Transverse colon (tissue), 4 donors: ENCODE results near the gene STT3A. TPM values are rescaled to one million over a fixed set of nuclear protein-coding genes. Genes with fewer than 3 reads are reported as not detected.

ENCODE experiments used
- DNase-seq: peaks from one replicate; pipeline ENCODE4 v3.0.0-alpha.2; 2019
- H3K27ac ChIP-seq, 4 donors: fragments of 200-600 bp; sonication (generic); 2 replicates each; pipeline ENCODE4 v1.5.1; 2016 to 2018; ENCODE audit warnings: inconsistent platforms in 4 of 4
- H3K27me3 ChIP-seq: fragments of 200-600 bp; sonication (generic); 2 replicates; pipeline ENCODE4 v1.5.1; 2017; ENCODE audit warnings: inconsistent platforms
- H3K36me3 ChIP-seq, 4 donors: fragments of 200-600 bp; sonication (generic); 2 replicates each; pipeline ENCODE4 v1.5.1; 2017 to 2019; ENCODE audit warnings: inconsistent platforms in 4 of 4
- H3K4me1 ChIP-seq, 4 donors: fragments of 200-600 bp; sonication (generic); 2 replicates each; pipeline ENCODE4 v1.5.1; 2017 to 2020; ENCODE audit warnings: inconsistent platforms in 4 of 4
- H3K4me3 ChIP-seq, 4 donors: fragments of 200-600 bp; sonication (generic); 1 replicate in 1 of 4; 2 replicates in 3 of 4; pipeline versions ENCODE4 v1.5.1 to v1.6.1; 2017 to 2019; ENCODE audit warnings: inconsistent platforms in 4 of 4
- H3K9me3 ChIP-seq, 2 donors: fragments of 200-600 bp; sonication (generic); 2 replicates each; pipeline ENCODE4 v1.5.1; 2017 to 2019; ENCODE audit warnings: inconsistent platforms in 2 of 2
- EP300 ChIP-seq: sonication (generic); formaldehyde crosslinking; IDR thresholded peaks from one replicate; pipeline ENCODE4 v1.6.1; 2017; ENCODE audit warnings: antibody characterized with exemption, low read depth
- POLR2A ChIP-seq: fragments of 450-650 bp; IDR thresholded peaks from one replicate; pipeline ENCODE4 v1.6.1; 2016; ENCODE audit warnings: antibody characterized with exemption, mild to moderate bottlenecking, moderate library complexity
- POLR2AphosphoS5 ChIP-seq, 3 donors: sonication (generic); formaldehyde crosslinking; IDR thresholded peaks; one replicate each; pipeline ENCODE4 v1.6.1; 2016; ENCODE audit warnings: antibody characterized with exemption in 3 of 3
- WGBS, 2 donors: methylation state at CpG; one replicate each; pipeline ENCODE4 v1.1.5; 2018; ENCODE audit warnings: low coverage in 1 of 2; 5-methylcytosine and 5-hydroxymethylcytosine counted together
- in situ Hi-C, 4 donors: fragments of 200-750 bp; cut with MboI; loops; one replicate each; pipeline versions ENCODE4 v1.15.0 to v1.15.1; 2017; ENCODE audit warnings: low sequenced_read_pairs in 3 of 4, low pct_ligation_motif_present in 1 of 4, low pct_unique_long_range_greater_than_20kb in 1 of 4
- intact Hi-C: fragments of 100-400 bp; cut with DNase I; formaldehyde crosslinking; loops from one replicate; pipeline ENCODE4 v1.15.1; 2023; ENCODE audit warnings: low total_unique reads
- small RNA-seq, 4 donors: library from RNA; depleted of rRNA; stranded (forward); fragments of <200 nt; gene quantifications; one replicate each; pipeline ENCODE3, GENCODE V24; 2016
- total RNA-seq, 4 donors: library from RNA; depleted of rRNA; stranded (reverse); fragments of >200 nt; gene quantifications; one replicate each; pipeline ENCODE4 v1.1.0, GENCODE V29; 2016
- TF ChIP-seq, protein P1 (sequence below), 5 experiments: fragments of 200-600 bp in 3 of 5; fragments of 450-650 bp in 2 of 5; sonication (generic) in 3 of 5; IDR thresholded peaks; 1 replicate in 2 of 5; 2 replicates in 3 of 5; pipeline ENCODE4 v1.5.1; 2016 to 2017; ENCODE audit warnings: antibody characterized with exemption in 5 of 5, inconsistent platforms in 3 of 5, mild to moderate bottlenecking in 2 of 5, moderate library complexity in 1 of 5

STT3A gene
- total RNA-seq, 4 donors from 2014 or later, result 21.7 to 73.2 (median 64.3) TPM

DNA sequence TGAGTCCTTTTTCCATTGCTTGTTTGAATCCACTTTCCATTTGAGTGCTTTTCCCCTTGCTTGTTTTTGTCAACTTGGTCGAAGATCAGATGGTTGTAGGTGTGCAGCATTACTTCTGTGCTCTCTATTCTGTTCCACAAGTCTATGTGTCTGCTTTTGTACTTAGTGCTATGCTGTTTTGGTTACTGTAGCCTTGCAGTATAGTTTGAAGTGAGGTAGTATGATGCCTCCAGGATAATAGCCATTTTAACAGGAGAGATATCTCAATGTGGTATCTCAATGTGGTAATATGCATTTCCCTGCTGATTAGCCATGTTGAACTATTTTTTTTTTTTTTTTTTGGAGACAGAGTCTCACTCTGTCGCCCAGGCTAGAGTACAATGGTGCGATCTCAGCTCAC lies 71.3 kb downstream of the STT3A start:
- Histone ChIP-seq H3K9me3 (peaks cover 0 to 6% of the 10 kb centered on the region in 2 donors), H3K4me1 (no peaks in the 10 kb centered on the region), H3K36me3 (no peaks in the 10 kb centered on the region), H3K27ac (no peak overlapping the region), H3K4me3 (no peak overlapping the region), H3K27me3 (no peaks in the 10 kb centered on the region)
- intact Hi-C loops (no loop called here), in situ Hi-C loops (no loop called here)
- TF ChIP-seq POLR2AphosphoS5 (IDR thresholded peaks at IDR 0.05), result no peak
- no peak for TF ChIP-seq EP300
- TF ChIP-seq, protein P1, sequence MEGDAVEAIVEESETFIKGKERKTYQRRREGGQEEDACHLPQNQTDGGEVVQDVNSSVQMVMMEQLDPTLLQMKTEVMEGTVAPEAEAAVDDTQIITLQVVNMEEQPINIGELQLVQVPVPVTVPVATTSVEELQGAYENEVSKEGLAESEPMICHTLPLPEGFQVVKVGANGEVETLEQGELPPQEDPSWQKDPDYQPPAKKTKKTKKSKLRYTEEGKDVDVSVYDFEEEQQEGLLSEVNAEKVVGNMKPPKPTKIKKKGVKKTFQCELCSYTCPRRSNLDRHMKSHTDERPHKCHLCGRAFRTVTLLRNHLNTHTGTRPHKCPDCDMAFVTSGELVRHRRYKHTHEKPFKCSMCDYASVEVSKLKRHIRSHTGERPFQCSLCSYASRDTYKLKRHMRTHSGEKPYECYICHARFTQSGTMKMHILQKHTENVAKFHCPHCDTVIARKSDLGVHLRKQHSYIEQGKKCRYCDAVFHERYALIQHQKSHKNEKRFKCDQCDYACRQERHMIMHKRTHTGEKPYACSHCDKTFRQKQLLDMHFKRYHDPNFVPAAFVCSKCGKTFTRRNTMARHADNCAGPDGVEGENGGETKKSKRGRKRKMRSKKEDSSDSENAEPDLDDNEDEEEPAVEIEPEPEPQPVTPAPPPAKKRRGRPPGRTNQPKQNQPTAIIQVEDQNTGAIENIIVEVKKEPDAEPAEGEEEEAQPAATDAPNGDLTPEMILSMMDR (IDR thresholded peaks at IDR 0.05), result no peak
- no peak for TF ChIP-seq POLR2A
- DNase-seq, result no peak
- 83 to 93% methylated on average over 1 to 3 of the region's 3 CpGs for WGBS, 2 donors

DNA sequence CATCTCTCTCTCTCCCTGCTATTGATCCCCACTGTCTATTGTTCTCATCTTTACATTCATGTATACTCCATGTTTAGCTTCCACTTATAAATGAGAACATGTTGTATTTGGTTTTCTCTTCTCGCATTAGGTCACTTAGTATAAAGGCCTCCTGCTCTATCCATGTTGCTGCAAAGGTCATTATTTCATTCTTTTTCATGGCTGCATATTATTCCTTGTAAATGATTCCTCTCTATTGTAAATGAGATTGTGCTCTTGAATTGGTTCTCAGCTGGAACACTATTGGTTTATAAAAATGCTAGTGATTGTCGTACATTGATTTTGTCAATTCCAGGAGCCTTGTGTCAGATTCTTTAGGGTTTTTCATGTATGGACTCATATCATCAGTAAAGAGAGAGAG lies 74.5 kb downstream of the STT3A start:
- Histone ChIP-seq H3K27ac (no peak overlapping the region), H3K4me3 (no peak overlapping the region), H3K36me3 (no peaks in the 10 kb centered on the region), H3K9me3 (peaks cover 0 to 6% of the 10 kb centered on the region in 2 donors), H3K4me1 (no peaks in the 10 kb centered on the region), H3K27me3 (no peaks in the 10 kb centered on the region)
- no peak for DNase-seq
- TF ChIP-seq EP300 (no peak), POLR2AphosphoS5 (IDR thresholded peaks at IDR 0.05) (no peak), POLR2A (no peak)
- TF ChIP-seq, protein P1 (IDR thresholded peaks at IDR 0.05), result no peak
- WGBS, 2 donors, result 97 to 99% methylated on average over 2 of the region's 2 CpGs
- intact Hi-C loops, result no loop called here
- in situ Hi-C loops, result no loop called here

DNA sequence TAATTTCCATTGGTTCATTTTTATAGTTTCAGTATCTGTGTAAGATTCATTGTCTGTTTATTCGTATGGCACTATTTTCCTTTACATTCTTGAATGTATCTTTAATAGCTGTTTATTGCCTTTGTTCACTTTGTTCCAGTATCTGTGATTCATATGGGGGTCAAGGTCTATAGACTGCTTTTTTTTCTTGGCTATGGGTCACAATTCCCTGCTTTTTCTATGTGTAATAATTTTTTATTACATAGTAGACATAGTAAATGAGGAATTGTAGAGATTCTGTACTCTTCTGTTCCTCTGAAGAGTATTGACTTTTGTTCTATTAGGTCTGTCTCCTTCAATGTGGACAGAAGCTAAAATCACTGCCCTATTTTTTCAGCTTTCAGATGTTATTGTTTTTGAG lies 77.5 kb downstream of the STT3A start:
- H3K4me1 ChIP-seq, result no peaks in the 10 kb centered on the region
- intact Hi-C loops, result no loop called here
- H3K4me3 ChIP-seq, result no peak overlapping the region
- H3K27ac ChIP-seq, result no peak overlapping the region
- no peaks in the 10 kb centered on the region for H3K9me3 ChIP-seq
- in situ Hi-C loops, result no loop called here
- 40 to 59% methylated on average over 1 of the region's 1 CpG for WGBS, 2 donors
- H3K27me3 ChIP-seq, result no peaks in the 10 kb centered on the region
- H3K36me3 ChIP-seq, result no peaks in the 10 kb centered on the region
- no peak for DNase-seq
- TF ChIP-seq POLR2AphosphoS5 (IDR thresholded peaks at IDR 0.05), result no peak
- no peak for TF ChIP-seq POLR2A
- TF ChIP-seq, protein P1 (IDR thresholded peaks at IDR 0.05), result no peak
- TF ChIP-seq EP300, result no peak

DNA sequence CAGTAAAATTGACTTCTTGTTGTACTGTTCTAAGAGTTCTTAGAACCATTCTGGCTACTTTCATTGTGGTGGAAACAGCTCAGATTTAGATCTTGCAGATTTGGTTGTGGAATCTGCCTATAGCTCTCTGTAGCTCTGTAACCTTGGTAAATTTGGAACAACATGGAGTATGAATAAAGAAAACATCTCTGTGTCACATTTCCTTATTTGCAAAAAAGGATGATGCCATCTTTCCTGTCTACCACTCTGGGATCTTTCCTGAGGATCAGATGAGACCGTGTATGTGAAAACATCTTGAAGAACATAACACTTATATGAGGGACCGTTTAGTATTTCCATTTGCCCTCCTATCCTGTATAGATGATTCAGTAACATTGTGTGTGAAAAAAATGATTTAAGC lies 78.9 kb downstream of the STT3A start:
- Histone ChIP-seq H3K9me3 (no peaks in the 10 kb centered on the region), H3K27me3 (no peaks in the 10 kb centered on the region), H3K27ac (no peak overlapping the region), H3K4me1 (no peaks in the 10 kb centered on the region), H3K4me3 (no peak overlapping the region), H3K36me3 (no peaks in the 10 kb centered on the region)
- intact Hi-C loops (no loop called here), in situ Hi-C loops (no loop called here)
- TF ChIP-seq POLR2AphosphoS5 (IDR thresholded peaks at IDR 0.05) (no peak), EP300 (no peak), POLR2A (no peak)
- TF ChIP-seq, protein P1 (IDR thresholded peaks at IDR 0.05), result no peak
- 89 to 91% methylated on average over 2 of the region's 2 CpGs for WGBS, 2 donors
- DNase-seq, result no peak

Small RNA genes lying within 50 kb of the gene (small RNA-seq; reads per million reads assigned to genes)
- 0 reads per million in 4 donors for gene RNU2-35P
- 0 reads per million in 4 donors for gene RNU6-1156P

Other genes starting within 250 kb of the STT3A start
- gene FEZ1, start 96.6 kb upstream of the STT3A start, total RNA-seq, result 10 to 100 TPM in 2 of 4 donors, 1 to 10 TPM in 2; 5.2 to 12.2 (median 10.1) TPM
- 100 to 1,000 TPM in 1 of 4 donors, 10 to 100 TPM in 3; 53.9 to 107 (median 80.4) TPM for gene EI24, start 23.4 kb upstream of the STT3A start, total RNA-seq
- gene CHEK1, start 32.3 kb downstream of the STT3A start, total RNA-seq, result 100 to 1,000 TPM in 1 of 4 donors, 1 to 10 TPM in 2, under 1 TPM in 1; 0.37 to 194 (median 4.3) TPM
- not detected for gene ACRV1, start 88.0 kb downstream of the STT3A start, total RNA-seq
- gene PATE1, start 153.4 kb downstream of the STT3A start, total RNA-seq, result not detected
- gene PATE2, start 186.0 kb downstream of the STT3A start, total RNA-seq, result not detected
- not detected for gene PATE3, start 195.3 kb downstream of the STT3A start, total RNA-seq
- not detected for gene PATE4, start 240.5 kb downstream of the STT3A start, total RNA-seq